K562 (cell line): ENCODE measurements around the gene LAMTOR4. TPM values are rescaled to one million over a fixed set of nuclear protein-coding genes. Genes with fewer than 3 reads are reported as not detected.

ENCODE experiments used
- AFF4 ChIP-seq: sonication (generic); formaldehyde crosslinking; IDR thresholded peaks from 2 replicates; pipeline ENCODE4 v1.8.0; 2023; ENCODE audit warnings: mild to moderate bottlenecking, missing genetic modification reagents
- CBX3 ChIP-seq, 2 experiments: IDR thresholded peaks; 1 replicate in 1 of 2; 2 replicates in 1 of 2; pipeline ENCODE4 v1.6.1; 2012; ENCODE audit warnings: inconsistent platforms in 2 of 2, low read length in 2 of 2, borderline replicate concordance in 1 of 2, control low read depth in 1 of 2
- EGR1 ChIP-seq: fragments of 450-650 bp; conservative IDR thresholded peaks from 2 replicates; pipeline ENCODE4 v1.6.1; 2017; ENCODE audit warnings: mild to moderate bottlenecking
- ERF ChIP-seq: fragments of 450-650 bp; formaldehyde crosslinking; IDR thresholded peaks from 2 replicates; pipeline ENCODE4 v1.4.0; 2020; ENCODE audit warnings: mild to moderate bottlenecking, mixed read lengths
- HDGF ChIP-seq: fragments of 450-650 bp; IDR thresholded peaks from 2 replicates; pipeline ENCODE4 v1.6.1; 2016
- IRF9 ChIP-seq: fragments of 450-650 bp; IDR thresholded peaks from 2 replicates; pipeline ENCODE4 v1.6.1; 2016; ENCODE audit warnings: missing biosample characterization, missing genetic modification characterization
- JUND ChIP-seq, 2 experiments: IDR thresholded peaks; 2 replicates in 1 of 2; 3 replicates in 1 of 2; pipeline ENCODE4 v1.6.1; 2011; ENCODE audit warnings: borderline replicate concordance in 2 of 2, low read depth in 2 of 2, low read length in 2 of 2, improper control_type of control experiment in 1 of 2, missing biosample characterization in 1 of 2, missing genetic modification characterization in 1 of 2, missing genetic modification reagents in 1 of 2
- KLF1 ChIP-seq: fragments of 450-650 bp; IDR thresholded peaks from 2 replicates; pipeline ENCODE4 v1.6.1; 2016; ENCODE audit warnings: missing genetic modification characterization, missing compliant biosample characterization
- NFIX ChIP-seq: fragments of 250-450 bp; sonication (Bioruptor Pico); IDR thresholded peaks from 2 replicates; pipeline ENCODE4 v1.4.0; 2020; ENCODE audit warnings: low read depth, mild to moderate bottlenecking, moderate library complexity
- RNF2 ChIP-seq: sonication (generic); IDR thresholded peaks from 2 replicates; pipeline ENCODE4 v1.6.1; 2016
- UBTF ChIP-seq, 2 experiments: IDR thresholded peaks; 2 replicates each; pipeline ENCODE4 v1.6.1; 2012; ENCODE audit warnings: improper control_type of control experiment in 2 of 2, low read depth in 2 of 2, low read length in 2 of 2, borderline replicate concordance in 1 of 2
- USF1 ChIP-seq: sonication (generic); formaldehyde crosslinking; IDR thresholded peaks from 2 replicates; pipeline ENCODE4 v1.9.0; 2022; ENCODE audit warnings: mild to moderate bottlenecking, missing genetic modification reagents
- ZNF23 ChIP-seq: fragments of 250-450 bp; sonication (Bioruptor Pico); IDR thresholded peaks from 2 replicates; pipeline ENCODE4 v1.4.0; 2020; ENCODE audit warnings: mild to moderate bottlenecking
- ZNF324 ChIP-seq: fragments of 250-450 bp; sonication (Bioruptor Pico); IDR thresholded peaks from 2 replicates; pipeline ENCODE4 v1.4.0; 2020; ENCODE audit warnings: mild to moderate bottlenecking
- ZNF444 ChIP-seq: fragments of 250-450 bp; sonication (Bioruptor Pico); IDR thresholded peaks from 2 replicates; pipeline ENCODE4 v1.4.0; 2020; ENCODE audit warnings: mild to moderate bottlenecking, moderate library complexity
- ZNF583 ChIP-seq: fragments of 250-450 bp; sonication (Bioruptor Pico); IDR thresholded peaks from 2 replicates; pipeline ENCODE4 v1.4.0; 2020
- ZNF740 ChIP-seq, 3 experiments: fragments of 200-800 bp in 1 of 3; sonication (Bioruptor generic) in 1 of 3; sonication (generic) in 1 of 3; formaldehyde crosslinking in 1 of 3; IDR thresholded peaks; 2 replicates each; pipeline versions ENCODE4 v1.6.1 to v1.8.0; 2016 to 2022; ENCODE audit warnings: mild to moderate bottlenecking in 2 of 3, missing compliant biosample characterization in 2 of 3, missing genetic modification characterization in 2 of 3, missing genetic modification reagents in 1 of 3
- polyA plus RNA-seq, 8 experiments: library from polyadenylated mRNA; depleted of rRNA in 4 of 8; stranded (reverse) in 5 of 8; unstranded in 3 of 8; fragments of >200 nt; fragmentation: Nextera tagmentation in 2 of 8; fragmentation: Illumina TruSeq in 1 of 8; extraction: Ambion mirVana in 2 of 8; extraction: Trizol in 1 of 8; gene quantifications; 2 replicates each; pipeline versions ENCODE4 v1.2.1 to v1.2.3, GENCODE V29; 2011 to 2014; ENCODE audit warnings: inconsistent platforms in 1 of 8, missing spikeins in 1 of 8
- total RNA-seq, 7 experiments: library from RNA; depleted of rRNA in 6 of 7; stranded (reverse); fragments of >200 nt in 6 of 7; fragmentation: Illumina TruSeq in 2 of 7; extraction: Trizol in 2 of 7; gene quantifications; 2 replicates each; pipeline versions ENCODE4 v1.2.1 to v1.2.3, GENCODE V29; 2011 to 2021; ENCODE audit warnings: low replicate concordance in 1 of 7

LAMTOR4 gene
- total and polyA plus RNA-seq, 9 of the 15 experiments (the other 6 are each of a cell fraction or from before 2014, with no cell fraction given) = 79.6 to 314 (median 195) TPM

- TF ChIP-seq JUND (IDR thresholded peaks at IDR 0.05; ENCODE audit: borderline replicate concordance, low read depth, low read length) (peak; percentile 55; the same call in 1 of the 2 replicates), JUND (tag; IDR thresholded peaks at IDR 0.05; ENCODE audit: borderline replicate concordance, low read depth, low read length) (peak; percentile 23; the same call in 1 of the 3 replicates), HDGF (no peak), ZNF740 (CRISPR knock-in tag; IDR thresholded peaks at IDR 0.05) (no peak; the same call in 1 of the 2 replicates), ZNF740 (tag; IDR thresholded peaks at IDR 0.05) (peak in 1 of 2 experiments; percentile 53; a peak in 1 of 4 replicates), ZNF583 (CRISPR knock-in tag) (no peak), NFIX (CRISPR knock-in tag) (no peak), ZNF23 (CRISPR knock-in tag) (no peak), KLF1 (tag) (peak; percentile 91), ZNF444 (CRISPR knock-in tag) (no peak), UBTF (IDR thresholded peaks at IDR 0.05; ENCODE audit: borderline replicate concordance in 1 of 2, low read depth in 2 of 2, low read length in 2 of 2) (no peak), IRF9 (tag) (no peak), CBX3 (IDR thresholded peaks at IDR 0.05; ENCODE audit: borderline replicate concordance in 1 of 2, low read length in 2 of 2) (peak in 1 of 2 experiments; percentile 42; a peak in 1 of 3 replicates), EGR1 (peak; percentile 98), AFF4 (no peak; the same call in 1 of the 2 replicates), USF1 (CRISPR knock-in tag) (no peak), ZNF324 (no peak), ERF (CRISPR knock-in tag) (peak; percentile 70; the same call in 1 of the 2 replicates), RNF2 (no peak; the same call in 1 of the 2 replicates)
Measured at GRCh38 chr7:100100420-100101015, 48.2 kb upstream of the LAMTOR4 start (continued).
